A549 (cell line): Measurements from ENCODE around the gene SLIT1. TPM values are rescaled to one million over a fixed set of nuclear protein-coding genes. Genes with fewer than 3 reads are reported as not detected.
A peak's percentile ranks its signal among the peaks of the same experiment; 100 is the strongest.

Source experiments
- ATAC-seq, 2 experiments: fragments of 200-7000 bp in 1 of 2; fragments of >200 bp in 1 of 2; cut with Nextera tagmentation in 1 of 2; cut with Tn5 transposase in 1 of 2; 3 replicates each; pipeline versions ENCODE4 v1.8.0 to v1.9.1; 2018 to 2020; ENCODE audit warnings: mild to moderate bottlenecking in 1 of 2, moderate library complexity in 1 of 2
- CTCF ChIA-PET: fragments of 300-600 bp; sonication (Branson Sonifier 250); formaldehyde crosslinking; extraction: SDS; loops from one replicate; lab custom pipeline; 2021; ENCODE audit warnings: antibody characterized with exemption, inconsistent platforms; lab: Yijun Ruan, JAX
- POLR2A ChIA-PET: fragments of 350-600 bp; formaldehyde crosslinking; extraction: SDS; loops from one replicate; lab custom pipeline; 2021; ENCODE audit warnings: antibody characterized with exemption, inconsistent platforms; lab: Yijun Ruan, JAX
- DNase-seq, 2 experiments: peaks; one replicate each; pipeline versions ENCODE4 v3.0.0 to v3.0.0-alpha.2; 2011 to 2016; ENCODE audit warnings: low read depth in 1 of 2, low spot score in 1 of 2
- FAIRE-seq: peaks from 2 replicates; lab custom pipeline; 2011; peaks lifted over from hg19 to GRCh38; lab: Jason Lieb, UNC
- H3K27ac ChIP-seq, 2 experiments: fragments of >200 bp; sonication (Bioruptor Twin); formaldehyde crosslinking; 3 replicates each; pipeline ENCODE4 v1.5.1; 2016 to 2017
- H3K4me1 ChIP-seq: fragments of >200 bp; sonication (Bioruptor Twin); formaldehyde crosslinking; 3 replicates; pipeline ENCODE4 v1.6.1; 2016
- H3K4me2 ChIP-seq: fragments of >200 bp; sonication (Bioruptor Twin); formaldehyde crosslinking; 3 replicates; pipeline ENCODE4 v1.6.1; 2016
- H3K4me3 ChIP-seq: fragments of >200 bp; sonication (Bioruptor Twin); formaldehyde crosslinking; 3 replicates; pipeline ENCODE4 v1.5.1; 2016
- H3K9me3 ChIP-seq: fragments of >200 bp; sonication (Bioruptor Twin); formaldehyde crosslinking; 3 replicates; pipeline ENCODE4 v1.6.1; 2016
- BHLHE40 ChIP-seq: IDR thresholded peaks from 2 replicates; pipeline ENCODE4 v1.6.1; 2012; ENCODE audit warnings: low read depth, low read length, inconsistent platforms
- CBX2 ChIP-seq: fragments of 200-600 bp; sonication (generic); IDR thresholded peaks from 2 replicates; pipeline ENCODE4 v1.6.1; 2016; ENCODE audit warnings: low read depth, mild to moderate bottlenecking, borderline replicate concordance
- CBX8 ChIP-seq: fragments of 200-600 bp; sonication (generic); IDR thresholded peaks from 2 replicates; pipeline ENCODE4 v1.6.1; 2016
- CEBPB ChIP-seq, 2 experiments: fragments of >200 bp in 1 of 2; sonication (Bioruptor Twin) in 1 of 2; formaldehyde crosslinking in 1 of 2; IDR thresholded peaks; 2 replicates each; pipeline ENCODE4 v1.6.1; 2012 to 2016
- CHD2 ChIP-seq: fragments of 150-350 bp; IDR thresholded peaks from 2 replicates; pipeline ENCODE4 v1.6.1; 2014; ENCODE audit warnings: low read length; ENCODE audit not compliant: partially characterized antibody
- CHD4 ChIP-seq: fragments of 200-600 bp; sonication (generic); IDR thresholded peaks from 2 replicates; pipeline ENCODE4 v1.6.1; 2016; ENCODE audit warnings: antibody characterized with exemption, mild to moderate bottlenecking, borderline replicate concordance
- EHMT2 ChIP-seq: fragments of 200-600 bp; sonication (generic); IDR thresholded peaks from 2 replicates; pipeline ENCODE4 v1.6.1; 2016; ENCODE audit warnings: antibody characterized with exemption, low read depth, mild to moderate bottlenecking, moderate library complexity
- GATA3 ChIP-seq: IDR thresholded peaks from 2 replicates; pipeline ENCODE4 v1.6.1; 2012; ENCODE audit warnings: borderline replicate concordance
- HEYL ChIP-seq: fragments of 250-450 bp; sonication (Bioruptor Pico); IDR thresholded peaks from 2 replicates; pipeline ENCODE4 v1.8.0; 2021; ENCODE audit warnings: mild to moderate bottlenecking, moderate library complexity
- JUN ChIP-seq, 2 experiments: fragments of >200 bp; sonication (Bioruptor Twin); formaldehyde crosslinking; IDR thresholded peaks; 2 replicates in 1 of 2; 3 replicates in 1 of 2; pipeline ENCODE4 v1.6.1; 2016 to 2017
- MAZ ChIP-seq: fragments of 150-350 bp; IDR thresholded peaks from 2 replicates; pipeline ENCODE4 v1.6.1; 2014; ENCODE audit warnings: antibody characterized with exemption, low read depth, low read length, borderline replicate concordance
- NFE2L2 ChIP-seq: fragments of 150-350 bp; conservative IDR thresholded peaks from 2 replicates; pipeline ENCODE4 v1.6.1; 2014; ENCODE audit warnings: low read length
- NR3C1 ChIP-seq: fragments of >200 bp; sonication (Bioruptor Twin); formaldehyde crosslinking; IDR thresholded peaks from 3 replicates; pipeline ENCODE4 v1.6.1; 2017
- POLR2A ChIP-seq: IDR thresholded peaks from 2 replicates; pipeline ENCODE4 v1.6.1; 2012; ENCODE audit warnings: mild to moderate bottlenecking, low read length
- RAD21 ChIP-seq, 2 experiments: fragments of >200 bp in 1 of 2; sonication (Bioruptor Twin) in 1 of 2; formaldehyde crosslinking in 1 of 2; IDR thresholded peaks in 1 of 2; conservative IDR thresholded peaks in 1 of 2; 2 replicates in 1 of 2; 3 replicates in 1 of 2; pipeline ENCODE4 v1.6.1; 2012 to 2018; ENCODE audit warnings: inconsistent platforms in 1 of 2
- ZFP36 ChIP-seq: fragments of 450-650 bp; IDR thresholded peaks from 2 replicates; pipeline ENCODE4 v1.6.1; 2014; ENCODE audit warnings: borderline replicate concordance; ENCODE audit not compliant: partially characterized antibody
- WGBS: methylation state at CpG from one replicate; pipeline ENCODE4 v1.1.6; 2017; ENCODE audit errors: missing lambda C conversion rate; 5-methylcytosine and 5-hydroxymethylcytosine counted together
- polyA plus RNA-seq, 4 experiments: library from polyadenylated mRNA; depleted of rRNA in 3 of 4; stranded (reverse); fragments of >200 nt; fragmentation: RNase III in 1 of 4; extraction: RNeasy Plus Mini Kit Qiagen cat#74134 plus additional on column Dnase treatment in 1 of 4; gene quantifications; 2 replicates in 3 of 4; 3 replicates in 1 of 4; pipeline ENCODE4 v1.2.3, GENCODE V29; 2011 to 2017
- TF ChIP-seq, protein P1 (sequence below): fragments of 450-650 bp; IDR thresholded peaks from 2 replicates; pipeline ENCODE4 v1.6.1; 2014; ENCODE audit warnings: antibody characterized with exemption
- TF ChIP-seq, protein P2 (sequence below): fragments of >200 bp; sonication (Bioruptor Twin); formaldehyde crosslinking; IDR thresholded peaks from 2 replicates; pipeline ENCODE4 v1.6.1; 2016
- TF ChIP-seq, protein P3 (sequence below): fragments of 250-450 bp; sonication (Bioruptor Pico); IDR thresholded peaks from 2 replicates; pipeline ENCODE4 v1.5.0; 2020; ENCODE audit warnings: low read depth, mild to moderate bottlenecking, moderate library complexity

Gene SLIT1
- polyA plus RNA-seq, 2 of the 4 experiments (the other 2 are of a cell fraction), result 0.05 to 0.09 TPM

DNA sequence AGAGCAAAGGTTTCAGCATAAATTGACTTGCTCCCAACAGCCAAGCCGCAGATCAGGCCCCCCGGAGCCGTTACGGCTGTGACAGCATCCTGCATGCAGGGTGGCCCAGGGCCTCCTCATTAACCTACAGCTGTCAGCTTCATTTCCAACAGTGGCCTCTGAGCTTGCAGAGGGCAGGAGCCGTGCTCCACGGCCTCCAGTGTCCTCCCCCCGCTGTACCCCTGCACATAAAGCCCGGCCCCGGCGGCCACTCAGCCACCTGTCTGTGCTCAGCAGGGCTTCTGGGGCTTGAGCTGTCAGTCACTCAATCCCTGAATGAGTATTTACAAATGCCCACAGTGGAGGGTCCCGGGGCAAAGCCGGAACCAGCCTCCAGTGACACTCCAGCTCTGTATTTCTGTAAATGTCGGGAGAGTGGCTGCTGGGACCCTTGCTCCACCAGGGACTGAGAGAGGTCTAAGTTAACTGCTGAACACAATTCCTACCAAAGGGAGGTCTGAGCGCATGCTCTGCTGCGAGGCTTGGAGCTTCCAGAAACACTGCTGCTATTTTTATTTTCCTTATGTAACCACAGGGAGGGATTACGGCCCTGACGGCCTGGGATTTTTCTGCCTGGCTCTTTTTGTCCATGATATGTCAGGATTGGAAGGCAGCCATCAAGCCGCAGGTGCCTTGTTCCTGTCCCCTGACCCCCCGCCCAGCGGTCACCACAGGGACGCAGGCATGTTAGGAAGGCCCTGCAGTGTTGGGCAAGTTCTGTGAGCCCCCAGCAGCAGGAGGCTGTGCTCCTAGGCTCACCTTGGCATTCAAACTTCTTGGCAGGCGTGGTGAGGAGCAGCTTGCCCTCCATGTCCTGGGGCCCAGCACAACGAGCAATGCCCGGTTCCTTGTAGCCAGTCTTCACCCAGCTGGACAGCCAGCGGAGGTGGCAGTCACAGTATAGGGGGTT lies 165.0 kb downstream of the SLIT1 start:
- ATAC-seq, result no peak
- H3K4me2 ChIP-seq, result no peak overlapping the region
- H3K4me1 ChIP-seq, result peaks cover 28% of the 10 kb centered on the region
- no peak for DNase-seq
- H3K9me3 ChIP-seq, result no peaks in the 10 kb centered on the region
- ChIA-PET POLR2A (no interaction called here), CTCF (interaction anchor here (0.7 to 2.6 kb wide), 4 partner anchors 9 to 190 kb away, joined by 3 to 12 read pairs (median 6); no protein-coding TSS in a partner anchor)
- no peak overlapping the region for H3K27ac ChIP-seq
- 87% methylated on average over 20 of the region's 25 CpGs for WGBS
- no peak overlapping the region for H3K4me3 ChIP-seq
- TF ChIP-seq, protein P1, sequence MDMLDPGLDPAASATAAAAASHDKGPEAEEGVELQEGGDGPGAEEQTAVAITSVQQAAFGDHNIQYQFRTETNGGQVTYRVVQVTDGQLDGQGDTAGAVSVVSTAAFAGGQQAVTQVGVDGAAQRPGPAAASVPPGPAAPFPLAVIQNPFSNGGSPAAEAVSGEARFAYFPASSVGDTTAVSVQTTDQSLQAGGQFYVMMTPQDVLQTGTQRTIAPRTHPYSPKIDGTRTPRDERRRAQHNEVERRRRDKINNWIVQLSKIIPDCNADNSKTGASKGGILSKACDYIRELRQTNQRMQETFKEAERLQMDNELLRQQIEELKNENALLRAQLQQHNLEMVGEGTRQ, result no peak
- TF ChIP-seq NFE2L2 (no peak), HEYL (no peak), CBX8 (no peak)
- FAIRE-seq, result no peak

DNA sequence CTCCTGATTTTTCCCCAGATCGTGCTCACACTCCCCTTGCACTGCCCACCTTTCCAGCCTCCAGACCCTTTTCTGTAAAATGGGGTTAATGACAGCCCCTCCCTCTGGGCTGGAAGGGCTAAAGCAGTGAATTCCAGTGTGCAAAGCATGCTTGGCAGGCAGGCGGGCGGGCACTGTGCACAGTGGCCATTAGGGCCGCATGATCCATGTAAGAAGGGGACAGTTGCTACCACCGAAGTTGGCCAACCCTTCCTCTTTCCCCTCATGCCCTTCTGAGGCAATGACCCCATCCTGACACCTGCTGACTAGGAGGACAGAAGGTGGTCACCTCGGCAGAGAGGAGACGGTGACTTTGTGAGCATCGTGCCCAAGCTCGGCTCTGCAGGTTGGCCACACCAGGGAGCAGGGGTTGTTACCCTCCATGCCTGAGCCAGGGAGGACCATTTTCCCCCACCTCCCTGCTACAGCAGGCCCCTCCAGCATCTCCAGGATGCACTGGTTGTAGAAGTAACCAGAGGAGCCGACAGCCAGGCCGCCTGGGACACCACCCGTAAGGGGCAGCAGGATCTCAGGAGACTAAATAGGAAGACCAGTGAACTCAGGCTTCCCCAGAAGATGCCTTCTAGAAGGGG lies 166.4 kb downstream of the SLIT1 start:
- Histone ChIP-seq H3K4me2 (no peak overlapping the region), H3K9me3 (no peaks in the 10 kb centered on the region), H3K4me1 (peaks cover 15% of the 10 kb centered on the region), H3K4me3 (no peak overlapping the region), H3K27ac (no peak overlapping the region)
- FAIRE-seq (no peak), DNase-seq (no peak), ATAC-seq (no peak)
- POLR2A ChIA-PET, result no interaction called here
- 76% methylated on average over 12 of the region's 12 CpGs for WGBS
- CTCF ChIA-PET, result interaction anchor here (1.3 to 2.1 kb wide), 3 partner anchors 18 to 191 kb away, joined by 3 to 12 read pairs (median 3); no protein-coding TSS in a partner anchor
- no peak for TF ChIP-seq CHD2
- no peak for TF ChIP-seq CEBPB (IDR thresholded peaks at IDR 0.05)

DNA sequence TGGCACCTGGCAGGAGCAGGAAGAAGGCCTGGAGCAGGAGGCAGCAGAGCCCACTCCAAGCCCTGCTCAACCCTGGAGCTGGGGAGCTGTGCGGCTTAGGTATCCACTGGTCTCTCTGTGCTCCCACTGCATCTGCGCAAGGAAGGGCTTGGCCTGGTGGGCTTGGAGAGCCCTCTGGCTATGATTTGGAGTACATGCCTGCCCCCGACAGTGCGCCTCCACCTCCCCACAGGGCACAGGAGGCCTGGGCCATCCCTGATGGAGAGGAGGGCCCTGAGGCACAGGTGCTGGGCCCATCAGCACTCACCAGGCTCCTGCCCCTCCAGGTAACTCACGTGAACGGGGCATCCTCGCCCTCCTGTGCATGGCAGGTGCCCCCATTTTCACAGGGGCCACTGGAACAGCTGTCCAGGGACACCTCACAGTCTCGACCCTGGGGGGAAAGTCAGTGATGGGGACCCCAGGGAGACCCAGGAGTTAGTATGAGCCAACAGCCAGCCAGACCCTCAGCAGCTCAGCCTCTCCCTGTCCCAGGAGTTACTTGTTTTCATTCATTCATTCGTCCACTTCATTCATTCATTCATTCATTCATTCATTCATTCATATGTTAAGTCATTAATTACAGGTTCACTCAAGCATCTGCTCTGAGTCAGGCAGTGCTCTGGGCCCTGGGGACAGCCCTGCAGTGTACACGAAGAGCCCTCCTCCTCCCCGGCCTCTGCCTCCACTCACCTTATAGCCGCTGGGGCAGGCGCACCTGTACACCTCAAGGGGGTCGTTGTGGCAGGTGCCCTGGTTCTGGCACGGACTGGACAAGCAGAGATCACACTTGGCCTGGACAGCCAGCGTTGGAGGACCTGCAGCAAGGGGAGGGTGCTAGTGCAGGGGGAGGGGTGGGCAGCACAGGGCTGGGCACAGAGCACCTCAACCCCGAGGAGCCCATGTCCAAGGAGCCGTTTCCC lies 167.2 kb downstream of the SLIT1 start:
- TF ChIP-seq CBX2, result no peak
- TF ChIP-seq CHD4, result no peak
- no peak for TF ChIP-seq EHMT2
- TF ChIP-seq, protein P2, sequence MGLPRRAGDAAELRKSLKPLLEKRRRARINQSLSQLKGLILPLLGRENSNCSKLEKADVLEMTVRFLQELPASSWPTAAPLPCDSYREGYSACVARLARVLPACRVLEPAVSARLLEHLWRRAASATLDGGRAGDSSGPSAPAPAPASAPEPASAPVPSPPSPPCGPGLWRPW, result no peak
- no peak for TF ChIP-seq ZFP36
- no peak for TF ChIP-seq MAZ
- no peak for DNase-seq
- Histone ChIP-seq H3K4me3 (no peak overlapping the region), H3K4me2 (no peak overlapping the region), H3K4me1 (peaks cover 7% of the 10 kb centered on the region), H3K27ac (no peak overlapping the region), H3K9me3 (no peaks in the 10 kb centered on the region)
- WGBS, result 81% methylated on average over 13 of the region's 18 CpGs
- ATAC-seq, result no peak; a peak in 1 of 6 replicates
- POLR2A ChIA-PET, result no interaction called here
- CTCF ChIA-PET, result interaction anchor here (1.1 to 1.3 kb wide), 2 partner anchors 9 to 54 kb away, joined by 3 to 4 read pairs; no protein-coding TSS in a partner anchor
- FAIRE-seq, result no peak

DNA sequence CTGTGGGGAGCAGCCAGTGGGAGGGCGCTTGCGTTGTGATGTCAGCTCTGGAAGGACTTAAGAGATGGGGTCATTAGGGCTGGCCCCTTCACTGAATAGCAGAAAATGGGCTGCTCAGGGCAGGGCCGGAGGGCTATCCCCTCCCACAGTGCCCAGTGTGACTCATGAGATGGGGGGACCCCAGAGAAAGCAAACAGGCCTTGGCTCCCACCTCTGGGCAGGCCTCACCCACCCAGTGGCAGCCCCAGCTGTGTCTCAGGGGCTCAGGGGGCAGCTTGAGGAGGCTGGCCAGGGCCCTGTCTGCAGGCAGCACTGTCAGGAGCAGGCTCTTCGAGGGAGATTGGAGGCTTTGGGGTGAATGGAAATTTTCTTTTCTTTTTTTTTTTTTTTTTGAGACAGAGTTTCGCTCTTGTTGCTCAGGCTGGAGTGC lies 168.3 kb downstream of the SLIT1 start:
- FAIRE-seq, result no peak
- Histone ChIP-seq H3K4me3 (no peak overlapping the region), H3K4me2 (no peak overlapping the region), H3K9me3 (no peaks in the 10 kb centered on the region), H3K27ac (no peak overlapping the region), H3K4me1 (no peaks in the 10 kb centered on the region)
- WGBS, result 79% methylated on average over 5 of the region's 5 CpGs
- DNase-seq, result no peak
- ChIA-PET CTCF (interaction anchor here (0.6 to 1.1 kb wide), 3 partner anchors 8 to 496 kb away, joined by 3 to 4 read pairs (median 3); no protein-coding TSS in a partner anchor), POLR2A (no interaction called here)
- TF ChIP-seq POLR2A (no peak), CEBPB (IDR thresholded peaks at IDR 0.05) (no peak), NR3C1 (no peak), GATA3 (no peak), RAD21 (conservative IDR thresholded peaks at IDR 0.05 in 1 of 2, IDR thresholded peaks at IDR 0.05 in 1 of 2) (no peak), BHLHE40 (no peak), JUN (IDR thresholded peaks at IDR 0.05) (no peak)
- TF ChIP-seq, protein P3, sequence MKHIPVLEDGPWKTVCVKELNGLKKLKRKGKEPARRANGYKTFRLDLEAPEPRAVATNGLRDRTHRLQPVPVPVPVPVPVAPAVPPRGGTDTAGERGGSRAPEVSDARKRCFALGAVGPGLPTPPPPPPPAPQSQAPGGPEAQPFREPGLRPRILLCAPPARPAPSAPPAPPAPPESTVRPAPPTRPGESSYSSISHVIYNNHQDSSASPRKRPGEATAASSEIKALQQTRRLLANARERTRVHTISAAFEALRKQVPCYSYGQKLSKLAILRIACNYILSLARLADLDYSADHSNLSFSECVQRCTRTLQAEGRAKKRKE (CRISPR knock-in tag), result no peak
- ATAC-seq, result peak in 1 of 2 experiments; percentile 30; a peak in 3 of 6 replicates
